ENCODE measurements around the gene CABCOCO1.

The CABCOCO1 gene, protein sequence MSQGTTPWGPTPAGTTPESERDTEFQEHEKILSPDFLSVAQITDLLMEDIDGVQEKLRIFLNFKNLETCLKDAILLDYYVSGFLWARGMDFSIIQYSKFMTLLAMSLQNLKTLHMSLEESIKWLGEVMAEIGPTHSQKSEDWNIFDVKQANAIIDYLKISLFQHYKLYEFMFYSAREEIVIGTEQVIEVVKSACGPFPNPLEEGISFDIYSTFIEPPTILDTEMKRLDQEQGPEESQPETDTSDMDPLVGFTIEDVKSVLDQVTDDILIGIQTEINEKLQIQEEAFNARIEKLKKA

DNA sequence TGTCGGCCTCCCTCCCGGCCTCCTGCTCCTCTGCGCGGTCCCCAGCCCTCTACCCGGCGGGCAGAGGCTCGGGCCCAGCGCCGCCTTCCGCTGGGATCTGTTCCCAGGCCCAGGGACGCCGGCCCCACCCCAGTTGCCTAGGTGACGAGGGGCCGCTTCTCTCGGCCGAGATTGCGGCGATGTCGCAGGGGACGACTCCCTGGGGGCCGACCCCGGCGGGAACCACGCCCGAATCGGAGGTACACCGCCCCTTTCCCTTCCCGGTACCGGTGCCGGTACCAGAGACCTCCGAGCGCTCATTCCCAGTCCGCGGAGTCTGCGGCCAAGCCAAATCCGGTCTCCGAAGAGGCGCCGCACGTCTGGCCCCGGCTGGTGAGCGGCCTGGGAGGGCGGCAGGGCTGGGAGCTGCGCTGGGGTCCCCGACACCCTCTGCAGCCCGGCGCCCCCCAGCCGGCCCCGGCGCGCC, at the start of gene CABCOCO1:
TSS of gene CABCOCO1 (plus strand) at position 136 of the 466 bp plus-strand sequence. CDS start at position 180, 44 bp downstream.
- no peak for DNase-seq

DNA sequence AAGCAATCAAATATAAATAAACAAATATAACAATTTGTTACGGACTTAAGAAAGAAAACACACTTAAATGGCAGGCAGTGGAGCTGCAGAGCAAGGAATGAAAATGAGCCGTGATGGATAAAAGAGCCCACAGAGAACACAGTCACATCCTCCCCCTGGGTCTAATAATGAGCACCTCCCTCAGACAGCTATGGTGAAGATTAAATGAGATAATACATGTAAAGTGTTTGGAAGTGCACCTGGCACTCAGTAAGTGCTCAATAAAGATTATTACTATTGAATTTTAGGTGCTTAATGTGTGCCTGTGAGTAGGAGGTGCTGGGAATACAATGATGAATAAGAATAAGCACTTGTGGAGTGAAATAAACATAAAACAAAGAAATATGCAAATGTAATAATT, 49.1 kb upstream of the CABCOCO1 start:
- DNase-seq = no peak

DNA sequence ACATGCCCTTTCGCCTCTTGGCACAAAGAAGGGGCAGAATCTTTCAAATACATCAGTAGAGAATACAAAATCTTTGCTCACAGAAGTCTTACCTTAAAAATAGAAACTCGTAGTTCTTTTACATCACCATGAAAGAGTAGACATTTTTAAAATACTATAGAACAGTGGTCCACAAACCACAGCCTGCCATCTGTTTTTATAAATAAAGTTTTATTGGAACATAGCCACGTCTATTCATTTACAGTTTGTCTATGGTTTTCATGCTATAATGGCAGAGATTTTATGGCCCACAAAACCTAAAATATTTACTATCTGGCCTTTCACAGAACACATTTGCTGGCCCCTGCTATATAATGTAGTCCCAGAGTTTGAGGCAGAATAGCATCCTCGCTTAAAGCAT, 46.1 kb upstream of the CABCOCO1 start:
- DNase-seq = no peak

DNA sequence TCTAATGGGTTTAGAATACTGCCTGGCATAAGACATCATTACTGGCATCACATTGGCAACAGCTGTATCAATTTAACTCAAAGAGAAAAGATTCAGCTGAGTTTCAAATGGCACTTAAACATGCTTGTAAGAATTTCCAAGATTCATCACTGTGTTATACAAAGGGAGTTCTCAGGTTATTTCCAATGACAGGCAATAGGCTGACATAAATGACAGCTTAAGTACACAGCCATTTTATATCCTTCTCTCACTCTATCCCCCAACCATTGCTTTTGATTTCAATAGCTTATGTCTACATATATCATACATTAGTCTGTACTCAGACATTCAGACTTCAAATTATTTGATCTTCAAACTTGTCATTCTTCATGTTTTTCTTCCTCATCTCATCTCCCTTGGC, 45.5 kb upstream of the CABCOCO1 start:
- no peak for DNase-seq

DNA sequence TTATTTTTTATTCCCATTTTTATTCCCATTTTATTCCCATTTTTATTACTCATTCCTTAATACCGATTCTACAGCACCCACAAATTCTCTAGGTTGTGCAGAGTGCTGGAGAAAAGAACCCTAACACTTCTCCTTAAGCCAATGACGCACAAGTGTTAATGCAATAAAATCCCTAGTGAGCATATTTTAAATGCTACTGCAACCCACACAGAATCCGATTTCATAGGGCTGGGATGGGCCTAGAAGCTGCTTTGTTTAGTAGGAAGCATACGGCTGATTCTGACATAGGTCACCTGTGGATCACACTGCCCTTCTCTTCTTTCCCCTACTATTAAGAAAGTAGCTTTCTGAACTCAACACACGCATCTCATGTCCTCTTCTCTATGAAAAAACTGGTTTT, 45.1 kb upstream of the CABCOCO1 start:
- no peak for DNase-seq

DNA sequence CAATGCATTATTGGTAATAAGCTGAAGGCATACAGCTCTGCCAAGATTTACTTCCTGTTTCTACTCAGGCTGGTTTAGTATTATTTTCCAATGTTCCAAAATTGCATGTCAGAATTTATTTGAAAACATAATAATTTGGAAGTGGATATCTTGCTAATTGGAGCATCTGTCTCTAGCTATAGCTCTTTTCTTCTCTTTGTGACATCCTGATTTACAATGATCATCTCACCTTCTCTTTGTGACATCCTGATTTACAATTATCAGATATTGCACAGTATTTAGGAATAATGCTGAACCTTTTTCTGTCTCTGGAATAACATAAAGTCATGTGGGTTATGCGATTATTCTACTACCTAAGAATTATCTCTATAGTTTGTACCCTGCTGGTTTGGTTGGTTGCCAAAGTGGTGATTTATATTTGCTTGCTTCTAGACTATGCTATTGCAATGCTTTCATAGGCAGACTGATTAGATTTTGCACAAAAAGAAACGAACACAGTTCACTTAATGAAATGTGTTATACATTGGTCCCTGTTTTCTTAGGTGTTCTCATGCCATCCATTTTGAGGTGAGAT, 44.3 kb upstream of the CABCOCO1 start:
- DNase-seq = no peak

DNA sequence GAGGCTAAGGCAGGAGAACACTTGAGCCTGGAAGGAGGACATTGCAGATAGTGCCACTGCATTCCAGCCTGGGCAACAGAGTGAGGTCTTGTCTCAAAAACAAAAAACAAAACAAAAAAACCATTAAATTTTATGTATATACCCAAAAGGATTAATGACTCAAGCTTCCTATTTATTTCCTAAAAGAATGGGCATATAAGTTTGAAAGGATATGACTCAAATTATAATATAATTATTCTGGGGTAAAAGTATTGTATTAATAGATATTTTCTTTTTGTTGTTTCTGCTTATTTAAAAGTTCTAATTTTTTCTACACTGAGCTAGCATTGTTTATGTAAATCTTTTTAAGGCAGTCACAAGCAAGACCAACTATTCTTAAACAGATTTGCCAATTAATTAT, 42.2 kb upstream of the CABCOCO1 start:
- DNase-seq = no peak

DNA sequence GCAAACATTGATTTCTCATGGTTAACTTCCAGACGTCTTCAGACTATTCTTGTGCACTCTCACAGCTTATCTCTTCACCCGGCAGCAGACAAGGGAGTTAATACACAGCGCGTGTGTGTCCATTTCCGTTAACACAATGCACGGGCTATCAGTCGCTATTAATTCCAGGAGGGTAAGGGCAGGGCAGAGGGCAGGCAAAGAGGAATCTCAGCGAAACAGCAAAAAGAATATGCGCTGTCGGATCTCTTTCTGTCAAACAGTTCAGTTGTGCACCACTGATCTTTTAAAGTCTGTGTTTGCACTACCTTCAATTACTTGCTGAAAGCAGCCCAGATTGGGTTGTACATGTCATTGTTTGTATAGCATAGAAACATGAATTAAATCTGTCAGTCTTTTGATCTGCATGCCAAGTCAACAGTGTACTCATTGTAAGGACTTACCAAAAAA, 41.1 kb upstream of the CABCOCO1 start:
- DNase-seq = no peak

DNA sequence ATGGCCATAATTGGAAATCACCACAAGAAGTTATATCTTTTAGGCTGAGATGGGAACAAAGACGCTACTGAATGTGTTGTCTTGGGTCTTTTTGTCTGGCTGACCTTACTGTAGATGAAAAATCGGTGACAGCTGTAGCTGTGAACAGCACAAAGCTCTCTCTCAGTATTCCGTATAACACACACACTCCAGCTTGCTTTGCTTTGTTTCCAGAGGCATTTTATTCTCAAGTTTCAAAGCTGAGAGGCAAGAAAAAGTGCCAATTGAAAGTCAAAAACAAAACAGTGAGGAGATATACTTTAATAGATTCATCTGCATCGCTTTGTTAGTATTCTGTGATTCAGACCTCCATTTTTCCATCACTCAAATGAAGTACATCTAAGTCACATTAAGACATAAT, 39.6 kb upstream of the CABCOCO1 start:
- no peak for DNase-seq

DNA sequence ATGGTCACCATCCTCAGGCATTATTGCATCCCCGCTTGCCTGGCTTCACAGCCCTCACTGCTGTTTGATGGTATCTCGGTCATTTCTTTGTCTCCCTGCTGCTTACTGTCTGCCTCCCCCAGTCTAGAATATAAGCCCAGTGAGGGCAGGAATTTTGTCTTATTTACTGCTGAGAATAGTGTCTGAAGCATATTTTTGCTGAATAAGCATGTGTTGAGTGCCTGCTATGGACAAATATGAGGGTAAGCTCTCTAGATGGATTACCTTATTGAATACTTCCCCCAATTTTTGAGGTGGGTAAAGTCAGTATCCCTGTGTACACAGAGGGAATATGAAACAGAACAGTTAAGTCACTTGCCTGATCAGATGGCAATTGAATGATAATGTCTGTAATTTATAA, 36.5 kb upstream of the CABCOCO1 start:
- DNase-seq = no peak

DNA sequence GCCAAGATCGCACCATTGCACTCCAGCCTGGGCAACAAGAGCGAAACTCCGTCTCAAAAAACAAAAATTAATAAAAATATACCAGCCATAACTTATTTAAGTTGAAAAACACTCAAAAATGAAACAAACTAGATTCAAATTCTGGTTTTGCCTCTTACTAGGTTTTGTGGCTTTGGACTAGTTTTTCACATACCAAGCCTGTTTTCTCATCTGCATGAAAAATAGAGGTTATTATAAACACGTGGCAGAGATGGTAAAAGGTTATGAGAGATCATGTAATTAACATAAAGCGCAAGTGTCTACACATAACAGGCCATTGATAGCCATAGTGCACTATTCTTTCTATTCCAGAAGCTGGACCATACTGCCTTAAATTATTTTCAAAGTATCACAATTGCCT, 35.5 kb upstream of the CABCOCO1 start:
- no peak for DNase-seq

DNA sequence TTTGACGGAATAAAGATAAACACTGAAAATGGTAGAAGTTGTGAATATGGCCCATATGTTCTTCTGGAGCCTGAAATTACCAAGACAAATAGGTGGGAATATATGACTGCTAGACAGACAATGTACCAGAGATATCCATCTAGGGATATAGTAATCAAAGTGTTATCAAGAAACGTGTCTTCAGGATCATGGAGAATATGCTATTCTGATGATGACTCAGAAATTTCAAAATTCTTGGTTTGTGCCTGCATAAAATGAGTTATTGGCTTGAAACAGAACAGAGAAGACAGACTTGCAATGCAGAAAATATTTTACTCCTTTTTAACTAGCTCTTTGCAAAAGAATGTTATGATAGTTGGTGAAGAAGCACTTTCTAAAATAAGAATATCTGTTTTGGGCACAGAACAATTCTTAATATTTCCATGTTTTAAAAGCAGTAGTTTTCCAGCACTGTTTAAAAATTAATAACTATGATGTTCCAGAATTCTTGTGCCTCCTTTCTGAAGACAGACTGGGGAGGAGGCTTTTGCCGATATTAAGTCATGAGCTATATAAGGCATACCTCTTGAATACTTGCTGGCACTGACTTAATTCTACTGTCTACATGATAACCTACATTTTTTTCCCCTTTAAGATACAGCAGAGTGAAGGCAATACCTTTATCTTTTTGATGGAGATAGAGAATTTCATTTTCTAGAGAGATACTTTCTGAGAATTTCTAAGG, 34.4 kb upstream of the CABCOCO1 start:
- DNase-seq = no peak

DNA sequence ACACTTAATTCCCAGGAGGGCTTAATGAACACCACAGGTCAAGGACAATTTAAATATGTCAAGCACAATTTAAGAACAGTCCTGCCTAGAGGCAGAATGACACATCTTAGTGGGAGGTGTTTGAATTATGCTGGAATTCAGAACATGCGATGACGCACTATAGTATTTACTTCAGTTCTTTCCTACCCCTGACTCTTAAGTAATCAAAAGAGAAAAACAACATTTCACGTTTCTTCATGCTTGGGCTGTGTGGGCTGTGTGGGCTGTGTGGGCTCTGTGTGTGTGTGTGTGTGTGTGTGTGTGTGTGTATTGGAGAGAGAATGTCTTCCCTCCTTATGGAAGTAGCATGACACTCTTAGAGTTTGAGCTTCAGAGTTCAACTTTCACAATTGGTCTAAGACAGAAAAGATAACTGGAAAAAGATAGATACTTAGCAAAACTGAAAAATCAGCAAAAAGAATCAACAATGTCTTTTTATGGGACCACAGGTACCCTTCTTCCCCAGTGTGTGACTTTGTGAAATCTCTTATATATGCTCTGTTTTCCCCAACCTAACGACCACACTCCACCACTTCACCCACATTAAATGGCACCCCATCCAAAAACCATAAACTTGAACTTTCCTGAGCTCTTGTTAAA, 33.7 kb upstream of the CABCOCO1 start:
- DNase-seq = no peak

DNA sequence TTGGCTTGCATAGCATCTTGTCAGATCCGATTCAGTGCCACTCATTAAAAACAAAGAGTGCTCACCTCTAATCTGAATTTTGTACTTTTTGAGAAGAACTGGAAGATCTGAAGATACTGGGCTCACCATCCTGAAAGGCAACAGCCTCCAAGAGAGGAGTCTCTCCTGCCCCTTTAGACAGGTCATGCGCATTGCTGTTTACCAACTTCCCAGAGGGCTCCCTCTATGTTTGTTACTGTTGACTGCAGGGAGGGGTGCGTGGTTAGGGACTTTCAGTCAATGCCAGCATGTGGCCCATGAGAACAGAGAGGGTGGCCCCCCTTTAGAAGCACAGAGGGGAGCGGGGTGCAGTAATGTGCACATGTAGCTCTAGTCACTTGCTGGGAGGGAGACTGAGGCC, 33.2 kb upstream of the CABCOCO1 start:
- DNase-seq = no peak

DNA sequence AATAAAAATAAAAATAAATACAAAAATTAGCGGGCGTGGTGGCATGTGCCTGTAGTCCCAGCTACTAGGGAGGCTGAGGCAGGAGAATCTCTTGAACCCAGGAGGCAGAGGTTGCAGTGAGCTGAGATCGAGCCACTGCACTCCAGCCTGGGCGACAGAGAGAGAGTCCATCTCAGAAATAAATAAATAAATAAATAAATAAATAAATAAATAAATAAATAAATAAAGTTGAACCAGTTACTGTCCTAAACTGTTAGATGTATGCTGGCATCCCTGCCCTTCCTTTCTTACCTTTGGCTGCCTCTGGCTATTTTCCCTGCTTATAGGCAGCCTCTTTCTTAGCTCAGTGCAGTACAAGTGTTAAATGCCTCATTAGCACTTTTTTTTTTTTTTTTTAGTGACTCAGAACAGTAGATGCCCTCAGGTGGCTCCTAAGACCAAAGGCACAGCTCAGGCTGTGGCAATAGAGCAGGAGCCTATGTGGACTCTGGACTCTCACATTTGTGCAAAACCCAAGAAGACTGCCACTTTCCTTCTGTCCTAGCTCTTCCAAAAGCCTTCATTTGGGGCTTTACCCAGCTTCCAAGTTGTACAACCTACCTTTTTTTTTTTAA, 30.6 kb upstream of the CABCOCO1 start:
- DNase-seq = no peak

DNA sequence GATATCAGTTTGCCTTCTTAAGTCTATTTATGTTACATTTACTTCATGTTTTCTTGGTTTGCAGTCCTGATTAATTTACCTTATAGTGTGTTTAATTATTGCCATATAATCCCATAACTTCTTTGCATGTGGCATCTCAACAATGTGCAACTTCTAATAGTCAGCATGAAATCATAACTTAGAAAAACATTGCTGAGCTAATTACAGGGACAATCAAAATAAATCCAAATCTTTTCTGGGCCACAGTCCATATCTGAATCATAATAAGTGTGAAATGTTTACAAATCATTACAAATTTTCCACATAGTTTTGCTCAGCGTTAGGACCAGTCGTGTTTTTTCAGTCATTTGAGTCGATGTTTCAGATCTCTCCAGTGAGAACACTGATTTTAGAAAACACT, 29.1 kb upstream of the CABCOCO1 start:
- DNase-seq = no peak

DNA sequence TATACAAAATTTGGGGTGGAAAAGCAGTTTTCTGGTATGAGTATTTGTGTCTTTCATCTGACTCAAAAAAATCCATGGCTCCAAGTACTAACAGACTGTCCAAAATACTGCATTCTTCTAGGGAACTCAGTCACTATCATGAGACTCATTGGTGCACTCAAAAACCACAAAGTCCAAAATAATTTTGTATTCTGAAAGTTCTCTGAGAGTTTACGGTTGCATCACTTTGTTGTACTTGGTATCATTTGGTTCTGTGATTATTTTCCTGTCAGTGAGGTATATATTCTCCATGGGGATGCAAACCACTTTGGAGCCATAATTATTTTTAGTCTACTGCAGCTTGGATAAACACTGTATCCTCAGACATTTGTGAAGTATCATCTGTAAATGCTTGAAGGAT, 28.0 kb upstream of the CABCOCO1 start:
- no peak for DNase-seq

DNA sequence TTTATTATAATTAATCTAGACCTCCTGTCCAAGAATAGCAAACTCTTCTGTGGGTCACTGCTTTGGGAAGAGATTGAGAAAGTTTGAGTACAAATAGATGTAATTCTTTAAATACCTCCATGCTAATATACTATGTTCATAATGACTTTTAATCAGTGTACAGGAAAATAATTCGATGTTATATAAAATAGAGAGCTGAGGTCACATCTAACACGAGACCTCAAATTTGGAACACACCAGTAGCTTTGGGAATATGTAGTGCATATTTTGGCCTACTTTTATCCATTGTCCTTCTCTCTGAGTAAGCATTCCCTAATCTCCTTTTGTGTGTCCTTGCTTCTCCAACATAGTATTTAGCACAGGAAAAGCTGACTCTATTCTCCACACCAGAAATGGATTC, 27.3 kb upstream of the CABCOCO1 start:
- DNase-seq = no peak

DNA sequence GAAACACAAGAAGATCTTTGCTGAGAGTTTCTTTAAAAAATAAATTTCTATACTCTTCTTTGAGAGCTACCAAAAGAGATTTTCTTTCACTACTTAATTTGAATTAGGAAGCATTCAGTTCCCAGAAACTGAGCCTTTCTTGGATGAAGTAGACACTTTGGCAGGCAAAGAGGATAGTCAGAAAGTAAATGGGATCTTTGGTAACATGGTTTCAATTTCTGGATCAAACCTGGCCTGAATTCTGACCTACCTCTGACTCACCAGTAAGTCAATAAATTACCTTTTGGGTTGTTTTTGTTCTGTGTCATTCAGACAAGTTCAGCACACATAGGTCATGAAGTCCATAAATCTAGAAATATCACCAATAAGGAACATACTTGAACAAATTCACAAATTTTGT, 26.8 kb upstream of the CABCOCO1 start:
- DNase-seq = no peak

DNA sequence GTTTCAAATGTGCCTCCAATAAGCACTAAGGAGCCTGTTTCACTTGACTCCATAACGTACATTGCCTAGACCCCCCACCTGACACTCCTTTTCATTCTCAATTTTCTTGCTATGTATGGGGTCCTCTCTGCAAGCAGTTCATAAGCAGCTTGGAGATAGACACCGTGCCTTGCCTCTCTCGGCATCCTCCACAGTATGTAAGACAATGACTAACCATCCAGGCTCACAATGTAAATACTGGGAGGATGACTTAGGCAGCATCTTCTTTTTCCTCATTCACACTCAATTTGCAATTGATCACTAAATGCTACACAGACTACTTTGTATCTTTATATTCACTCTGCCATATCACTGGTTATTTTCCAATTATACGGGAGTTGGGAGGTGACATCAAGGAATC, 22.8 kb upstream of the CABCOCO1 start:
- no peak for DNase-seq

DNA sequence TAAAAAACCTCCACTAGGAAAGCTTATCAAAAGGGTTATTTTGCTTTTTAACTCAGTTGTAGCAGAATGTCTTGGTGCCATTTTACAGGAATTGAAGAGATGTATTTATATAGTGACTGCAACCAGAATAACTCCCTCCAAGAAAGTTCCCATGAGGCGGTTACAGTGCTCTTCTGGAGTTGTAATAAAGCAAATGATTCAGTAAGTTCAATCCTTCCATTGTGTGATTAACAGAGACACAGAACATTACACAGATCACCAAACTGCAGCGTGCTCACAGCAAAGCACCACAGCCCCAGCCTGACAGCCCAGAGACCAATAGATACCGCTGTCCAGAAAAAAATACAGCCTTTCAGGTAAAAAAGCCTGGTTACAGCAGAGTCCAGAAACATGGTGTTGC, 21.9 kb upstream of the CABCOCO1 start:
- DNase-seq = no peak

DNA sequence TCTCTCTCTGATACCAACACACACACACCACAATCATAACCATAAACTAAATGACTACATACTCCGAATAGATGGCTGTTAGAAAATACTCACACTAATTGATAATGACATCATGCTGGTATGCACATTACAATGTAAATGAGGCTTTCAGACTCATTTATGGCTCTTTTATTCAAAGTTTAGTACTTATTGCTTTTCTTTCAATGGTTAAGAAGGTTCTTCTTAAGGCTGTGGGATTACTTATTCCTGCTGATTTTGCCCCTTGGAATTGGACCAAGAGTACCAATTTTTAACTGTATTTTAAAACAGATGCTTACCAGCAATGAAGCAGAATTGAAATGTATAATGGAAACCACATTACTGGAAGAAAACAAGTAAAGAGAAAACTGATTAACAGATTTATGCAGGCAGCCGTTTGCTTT, 20.6 kb upstream of the CABCOCO1 start:
- DNase-seq = no peak

DNA sequence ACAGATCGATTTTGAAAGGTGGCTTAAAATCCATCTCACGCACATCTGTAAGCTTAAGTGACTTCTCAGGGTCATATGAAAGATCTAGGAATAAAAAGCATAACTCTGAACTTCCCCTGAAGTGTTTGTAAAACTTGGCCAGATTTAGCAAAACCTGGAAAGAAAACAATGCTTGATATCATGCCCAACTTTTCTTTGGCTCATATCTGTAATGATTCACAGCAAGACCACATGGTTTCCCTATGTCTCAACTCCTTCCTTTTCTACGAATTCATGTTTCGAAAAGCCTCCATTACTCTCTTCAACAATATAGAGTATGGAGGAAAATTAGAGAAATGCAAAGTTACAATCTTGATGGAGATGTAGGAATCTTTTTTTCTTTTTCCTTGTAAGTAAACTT, 20.1 kb upstream of the CABCOCO1 start:
- no peak for DNase-seq

All from inflammatory macrophage treated with lipopolysaccharide for 1 hour (primary cell).